ENCODE data around the gene PTPRN2.

- TF ChIP-seq ZFX (IDR thresholded peaks at IDR 0.05; ENCODE audit: borderline replicate concordance) = no peak
- no peak for TF ChIP-seq CTCF (IDR thresholded peaks at IDR 0.05)
Observed at GRCh38 chr7:157515342-157516041, 1072.1 kb downstream of the PTPRN2 start.
